Nephron progenitor cell (in vitro differentiated cells): ENCODE measurements around the gene EXOC6B.

Source experiments
- DNase-seq: peaks from one replicate; pipeline ENCODE4 v3.0.0; 2021
- H3K27ac Mint-ChIP-seq: 2 replicates; pipeline ENCODE4 v1.8.0; 2021; ENCODE audit warnings: mild to moderate bottlenecking, moderate library complexity, mixed read lengths
- H3K27me3 Mint-ChIP-seq: 2 replicates; pipeline ENCODE4 v1.8.0; 2021; ENCODE audit warnings: mild to moderate bottlenecking, low read depth, mixed read lengths; ENCODE audit not compliant: poor library complexity
- H3K36me3 Mint-ChIP-seq: 2 replicates; pipeline ENCODE4 v1.8.0; 2021; ENCODE audit warnings: low read depth, mixed read lengths
- H3K4me1 Mint-ChIP-seq: 2 replicates; pipeline ENCODE4 v1.8.0; 2021; ENCODE audit warnings: mixed read lengths
- H3K4me3 Mint-ChIP-seq: 2 replicates; pipeline ENCODE4 v1.8.0; 2021; ENCODE audit warnings: mild to moderate bottlenecking, moderate library complexity, mixed read lengths
- H3K9me3 Mint-ChIP-seq: 2 replicates; pipeline ENCODE4 v1.8.0; 2021; ENCODE audit warnings: mild to moderate bottlenecking, moderate library complexity, mixed read lengths
- TF ChIP-seq, protein P1 (sequence below): fragments of 200-600 bp; sonication (generic); IDR thresholded peaks from 2 replicates; pipeline ENCODE4 v1.5.0; 2021; ENCODE audit warnings: antibody characterized with exemption

The EXOC6B gene

DNA sequence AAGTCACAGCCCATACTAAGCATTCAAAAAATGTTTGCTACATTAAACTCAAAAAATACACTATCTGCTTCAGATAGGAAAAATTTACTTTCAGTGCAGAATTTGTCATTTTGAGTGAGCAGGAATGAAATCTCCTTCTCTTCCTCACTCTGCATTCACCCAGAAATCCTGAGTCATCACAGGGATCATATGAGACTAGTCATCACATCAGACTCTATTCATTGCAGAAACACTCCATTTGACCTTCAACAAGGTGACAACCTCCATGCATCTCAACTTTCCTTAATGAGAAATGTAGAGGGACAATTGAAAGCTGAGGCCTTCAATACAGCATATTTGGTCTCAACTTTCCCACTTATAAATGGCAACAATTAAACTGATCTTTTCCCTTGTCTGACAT lies 547.8 kb downstream of the EXOC6B start:
- Mint-ChIP-seq H3K4me3 (no peak overlapping the region), H3K36me3 (no peaks in the 10 kb centered on the region), H3K9me3 (no peaks in the 10 kb centered on the region), H3K27me3 (no peaks in the 10 kb centered on the region), H3K27ac (no peak overlapping the region), H3K4me1 (peaks cover 1% of the 10 kb centered on the region)
- no peak for DNase-seq
- TF ChIP-seq, protein P1, sequence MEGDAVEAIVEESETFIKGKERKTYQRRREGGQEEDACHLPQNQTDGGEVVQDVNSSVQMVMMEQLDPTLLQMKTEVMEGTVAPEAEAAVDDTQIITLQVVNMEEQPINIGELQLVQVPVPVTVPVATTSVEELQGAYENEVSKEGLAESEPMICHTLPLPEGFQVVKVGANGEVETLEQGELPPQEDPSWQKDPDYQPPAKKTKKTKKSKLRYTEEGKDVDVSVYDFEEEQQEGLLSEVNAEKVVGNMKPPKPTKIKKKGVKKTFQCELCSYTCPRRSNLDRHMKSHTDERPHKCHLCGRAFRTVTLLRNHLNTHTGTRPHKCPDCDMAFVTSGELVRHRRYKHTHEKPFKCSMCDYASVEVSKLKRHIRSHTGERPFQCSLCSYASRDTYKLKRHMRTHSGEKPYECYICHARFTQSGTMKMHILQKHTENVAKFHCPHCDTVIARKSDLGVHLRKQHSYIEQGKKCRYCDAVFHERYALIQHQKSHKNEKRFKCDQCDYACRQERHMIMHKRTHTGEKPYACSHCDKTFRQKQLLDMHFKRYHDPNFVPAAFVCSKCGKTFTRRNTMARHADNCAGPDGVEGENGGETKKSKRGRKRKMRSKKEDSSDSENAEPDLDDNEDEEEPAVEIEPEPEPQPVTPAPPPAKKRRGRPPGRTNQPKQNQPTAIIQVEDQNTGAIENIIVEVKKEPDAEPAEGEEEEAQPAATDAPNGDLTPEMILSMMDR, result no peak

DNA sequence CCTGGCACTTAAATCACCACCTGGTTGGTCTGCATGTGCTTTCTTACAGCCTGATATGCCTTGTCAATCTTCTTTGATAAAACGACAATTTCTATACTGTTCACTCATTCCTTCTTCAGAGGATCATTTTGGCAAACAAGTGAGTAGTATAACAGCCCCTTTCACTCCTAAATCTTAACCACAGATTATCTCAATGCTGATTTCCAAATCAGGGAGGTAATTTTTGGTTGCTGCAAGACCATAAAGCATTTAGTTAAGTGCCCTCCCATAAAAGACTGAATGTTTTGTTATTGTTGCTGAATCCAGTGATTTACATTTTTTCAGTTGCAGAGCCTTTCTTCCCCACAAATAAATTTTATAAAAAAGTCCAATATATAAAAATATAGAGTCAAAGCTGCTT lies 549.0 kb downstream of the EXOC6B start:
- Mint-ChIP-seq H3K27ac (no peak overlapping the region), H3K4me1 (no peaks in the 10 kb centered on the region), H3K4me3 (no peak overlapping the region), H3K9me3 (no peaks in the 10 kb centered on the region), H3K36me3 (no peaks in the 10 kb centered on the region), H3K27me3 (no peaks in the 10 kb centered on the region)
- TF ChIP-seq, protein P1, result no peak
- no peak for DNase-seq

DNA sequence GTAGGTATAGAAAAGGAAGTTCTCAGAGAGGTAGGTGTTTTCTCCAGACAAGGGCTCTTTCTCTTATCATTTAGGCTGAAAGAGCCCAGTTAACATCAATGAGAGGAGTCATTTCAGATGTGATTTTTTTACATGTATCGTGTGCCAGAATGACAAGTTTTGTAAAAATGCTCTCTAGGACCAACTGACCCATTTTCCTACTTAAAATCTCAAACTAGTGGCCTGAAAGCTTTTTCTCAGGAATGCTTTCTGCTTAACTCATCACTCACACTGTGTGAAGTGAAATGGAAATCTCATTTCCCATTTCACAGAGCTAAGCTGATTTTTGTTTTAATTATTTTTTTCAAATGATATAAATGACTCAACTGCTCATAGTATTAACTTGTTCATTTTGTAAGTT lies 549.5 kb downstream of the EXOC6B start:
- H3K4me3 Mint-ChIP-seq, result no peak overlapping the region
- H3K27me3 Mint-ChIP-seq, result no peaks in the 10 kb centered on the region
- no peaks in the 10 kb centered on the region for H3K4me1 Mint-ChIP-seq
- TF ChIP-seq, protein P1, result no peak
- DNase-seq, result no peak
- no peaks in the 10 kb centered on the region for H3K9me3 Mint-ChIP-seq
- H3K36me3 Mint-ChIP-seq, result no peaks in the 10 kb centered on the region
- H3K27ac Mint-ChIP-seq, result no peak overlapping the region

DNA sequence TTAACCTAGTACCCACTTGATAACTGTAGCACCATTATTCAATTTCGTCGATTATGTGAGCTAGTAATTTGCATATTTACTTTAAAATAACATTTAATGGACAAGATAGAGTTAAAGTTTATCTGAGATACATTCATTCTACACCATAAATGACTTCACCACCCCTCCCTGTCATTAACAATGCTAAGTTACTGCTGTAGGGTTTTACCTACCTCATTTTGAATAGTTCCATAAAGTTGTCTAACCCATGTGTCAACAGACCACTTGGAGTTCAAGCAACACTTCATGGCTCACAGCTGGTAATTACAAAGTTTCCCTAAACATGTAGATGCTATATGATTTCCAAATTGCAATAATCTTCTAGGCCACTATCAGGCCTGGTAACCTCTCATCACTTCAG lies 550.7 kb downstream of the EXOC6B start:
- Mint-ChIP-seq H3K4me3 (no peak overlapping the region), H3K27ac (no peak overlapping the region), H3K4me1 (no peaks in the 10 kb centered on the region)

DNA sequence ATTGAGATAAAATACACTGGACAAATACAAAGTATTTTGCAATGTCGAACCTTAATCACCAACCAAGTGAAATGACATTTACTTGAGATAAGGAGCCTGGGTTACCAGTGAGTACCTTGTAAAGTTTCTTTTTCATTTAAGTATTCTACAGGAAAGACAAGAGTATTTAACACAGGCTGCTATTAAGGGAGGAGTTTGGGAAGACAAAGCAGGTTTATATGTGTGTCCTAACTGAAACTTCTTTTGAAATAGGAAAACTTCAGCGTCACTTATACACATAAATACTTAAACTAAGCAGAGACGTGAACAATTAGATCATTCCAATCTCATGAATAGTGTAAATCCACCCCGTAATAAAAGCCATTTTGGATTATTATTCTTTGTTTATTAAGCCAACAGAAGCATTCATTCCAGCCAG lies 551.4 kb downstream of the EXOC6B start:
- Mint-ChIP-seq H3K9me3 (no peaks in the 10 kb centered on the region), H3K4me1 (no peaks in the 10 kb centered on the region), H3K36me3 (no peaks in the 10 kb centered on the region), H3K4me3 (no peak overlapping the region), H3K27ac (no peak overlapping the region), H3K27me3 (no peaks in the 10 kb centered on the region)
- TF ChIP-seq, protein P1, result no peak
- DNase-seq, result no peak

More for the DNA sequence above, 550.7 kb downstream of the EXOC6B start:
- H3K9me3 Mint-ChIP-seq, result no peaks in the 10 kb centered on the region
- TF ChIP-seq, protein P1, result no peak
- H3K27me3 Mint-ChIP-seq, result no peaks in the 10 kb centered on the region
- no peaks in the 10 kb centered on the region for H3K36me3 Mint-ChIP-seq
- DNase-seq, result no peak

DNA sequence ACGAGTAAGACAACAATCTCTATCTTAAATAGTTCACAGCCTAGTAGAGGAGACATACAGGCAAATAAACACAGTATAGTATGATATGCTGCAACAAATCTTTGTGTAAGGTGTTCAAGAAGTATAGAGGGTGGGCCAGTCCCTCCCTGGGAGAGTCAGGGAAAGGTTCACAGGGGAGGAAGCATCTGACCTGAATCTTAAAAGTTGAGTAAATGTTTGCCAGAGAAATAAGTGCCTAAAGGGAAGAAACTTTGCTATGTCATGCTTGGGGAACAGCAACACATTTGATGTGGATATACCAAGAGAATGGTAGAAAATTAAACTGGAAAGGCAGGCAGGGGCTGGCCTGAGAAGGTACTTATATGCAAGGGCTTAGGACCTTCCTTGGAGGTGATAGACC lies 552.4 kb downstream of the EXOC6B start:
- Mint-ChIP-seq H3K4me3 (no peak overlapping the region), H3K27ac (no peak overlapping the region)

More for the DNA sequence above, 552.4 kb downstream of the EXOC6B start:
- Mint-ChIP-seq H3K9me3 (no peaks in the 10 kb centered on the region), H3K36me3 (no peaks in the 10 kb centered on the region), H3K4me1 (no peaks in the 10 kb centered on the region), H3K27me3 (no peaks in the 10 kb centered on the region)
- TF ChIP-seq, protein P1, result no peak
- no peak for DNase-seq
